ENCODE data around the gene TICRR.
"Not testable (repeated sequence)": the region's sequence is repeated elsewhere in the genome, so short reads cannot be mapped to it uniquely, and the experiment has no call there.

TICRR gene, protein sequence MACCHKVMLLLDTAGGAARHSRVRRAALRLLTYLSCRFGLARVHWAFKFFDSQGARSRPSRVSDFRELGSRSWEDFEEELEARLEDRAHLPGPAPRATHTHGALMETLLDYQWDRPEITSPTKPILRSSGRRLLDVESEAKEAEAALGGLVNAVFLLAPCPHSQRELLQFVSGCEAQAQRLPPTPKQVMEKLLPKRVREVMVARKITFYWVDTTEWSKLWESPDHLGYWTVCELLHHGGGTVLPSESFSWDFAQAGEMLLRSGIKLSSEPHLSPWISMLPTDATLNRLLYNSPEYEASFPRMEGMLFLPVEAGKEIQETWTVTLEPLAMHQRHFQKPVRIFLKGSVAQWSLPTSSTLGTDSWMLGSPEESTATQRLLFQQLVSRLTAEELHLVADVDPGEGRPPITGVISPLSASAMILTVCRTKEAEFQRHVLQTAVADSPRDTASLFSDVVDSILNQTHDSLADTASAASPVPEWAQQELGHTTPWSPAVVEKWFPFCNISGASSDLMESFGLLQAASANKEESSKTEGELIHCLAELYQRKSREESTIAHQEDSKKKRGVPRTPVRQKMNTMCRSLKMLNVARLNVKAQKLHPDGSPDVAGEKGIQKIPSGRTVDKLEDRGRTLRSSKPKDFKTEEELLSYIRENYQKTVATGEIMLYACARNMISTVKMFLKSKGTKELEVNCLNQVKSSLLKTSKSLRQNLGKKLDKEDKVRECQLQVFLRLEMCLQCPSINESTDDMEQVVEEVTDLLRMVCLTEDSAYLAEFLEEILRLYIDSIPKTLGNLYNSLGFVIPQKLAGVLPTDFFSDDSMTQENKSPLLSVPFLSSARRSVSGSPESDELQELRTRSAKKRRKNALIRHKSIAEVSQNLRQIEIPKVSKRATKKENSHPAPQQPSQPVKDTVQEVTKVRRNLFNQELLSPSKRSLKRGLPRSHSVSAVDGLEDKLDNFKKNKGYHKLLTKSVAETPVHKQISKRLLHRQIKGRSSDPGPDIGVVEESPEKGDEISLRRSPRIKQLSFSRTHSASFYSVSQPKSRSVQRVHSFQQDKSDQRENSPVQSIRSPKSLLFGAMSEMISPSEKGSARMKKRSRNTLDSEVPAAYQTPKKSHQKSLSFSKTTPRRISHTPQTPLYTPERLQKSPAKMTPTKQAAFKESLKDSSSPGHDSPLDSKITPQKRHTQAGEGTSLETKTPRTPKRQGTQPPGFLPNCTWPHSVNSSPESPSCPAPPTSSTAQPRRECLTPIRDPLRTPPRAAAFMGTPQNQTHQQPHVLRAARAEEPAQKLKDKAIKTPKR (N-terminal part only)

DNA sequence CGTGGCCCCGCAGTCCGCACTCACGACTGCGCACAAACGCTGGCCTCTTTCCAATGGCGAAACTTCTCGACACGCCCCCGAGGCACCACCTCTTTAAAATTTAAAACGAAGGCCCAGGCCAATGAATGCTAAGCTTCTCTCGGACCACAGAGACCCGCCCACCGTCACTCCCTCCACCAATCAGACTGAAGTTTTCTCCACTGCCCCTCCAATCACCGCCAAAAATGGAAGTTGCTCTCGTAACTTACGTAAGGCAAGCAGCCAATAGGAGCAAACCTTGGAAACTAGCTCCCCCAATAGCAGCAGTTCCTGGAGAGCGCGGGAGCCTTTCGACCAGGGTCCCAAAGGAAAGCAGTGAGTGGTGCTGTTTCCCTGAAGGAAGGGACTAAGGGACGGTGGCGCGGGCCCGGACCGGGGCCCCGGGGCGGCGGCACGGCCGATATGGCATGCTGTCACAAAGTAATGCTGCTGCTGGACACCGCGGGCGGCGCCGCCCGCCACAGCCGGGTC lies at the start of gene TICRR:
Gene TICRR (plus strand): TSS at position 324 of the 510 bp plus-strand sequence. CDS start 118 bp downstream, at position 442.
- Mint-ChIP-seq H3K9me3 (no peaks in the 10 kb centered on the region), H3K36me3 (peaks cover 26% of the 10 kb centered on the region), H3K4me1 (peaks cover 25% of the 10 kb centered on the region), H3K27ac (peak within 1 kb of the TSS; percentile 85), H3K4me3 (peak within 1 kb of the TSS; percentile 81)
- peak; percentile 97 for ATAC-seq
- DNase-seq (ENCODE audit: low spot score in 2 of 2) = peak; percentile 71 to 95

DNA sequence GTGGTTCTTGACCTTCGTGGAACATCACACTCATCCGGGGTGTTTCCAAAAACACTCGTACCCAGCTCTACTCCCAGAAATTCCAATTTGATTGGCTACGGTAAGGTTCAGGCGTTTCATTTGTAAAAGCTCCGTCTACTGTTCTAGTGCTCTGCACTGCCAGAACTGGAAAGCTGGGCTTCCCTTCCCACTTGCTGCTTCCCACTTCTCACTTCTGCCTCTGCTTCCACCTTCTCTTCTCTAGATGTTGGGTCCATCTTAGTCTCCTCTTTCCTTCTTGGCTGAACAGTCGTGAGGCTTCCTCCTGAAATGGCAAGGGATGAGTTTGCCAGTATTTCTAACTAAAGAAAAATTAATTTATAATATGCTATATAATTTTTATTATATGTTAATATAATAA lies 49.1 kb upstream of the TICRR start:
- Mint-ChIP-seq H3K4me3 (no peak overlapping the region), H3K36me3 (no peaks in the 10 kb centered on the region), H3K4me1 (no peaks in the 10 kb centered on the region), H3K9me3 (no peaks in the 10 kb centered on the region), H3K27ac (no peak overlapping the region)
- ATAC-seq (no peak), DNase-seq (ENCODE audit: low spot score in 2 of 2) (no peak)

DNA sequence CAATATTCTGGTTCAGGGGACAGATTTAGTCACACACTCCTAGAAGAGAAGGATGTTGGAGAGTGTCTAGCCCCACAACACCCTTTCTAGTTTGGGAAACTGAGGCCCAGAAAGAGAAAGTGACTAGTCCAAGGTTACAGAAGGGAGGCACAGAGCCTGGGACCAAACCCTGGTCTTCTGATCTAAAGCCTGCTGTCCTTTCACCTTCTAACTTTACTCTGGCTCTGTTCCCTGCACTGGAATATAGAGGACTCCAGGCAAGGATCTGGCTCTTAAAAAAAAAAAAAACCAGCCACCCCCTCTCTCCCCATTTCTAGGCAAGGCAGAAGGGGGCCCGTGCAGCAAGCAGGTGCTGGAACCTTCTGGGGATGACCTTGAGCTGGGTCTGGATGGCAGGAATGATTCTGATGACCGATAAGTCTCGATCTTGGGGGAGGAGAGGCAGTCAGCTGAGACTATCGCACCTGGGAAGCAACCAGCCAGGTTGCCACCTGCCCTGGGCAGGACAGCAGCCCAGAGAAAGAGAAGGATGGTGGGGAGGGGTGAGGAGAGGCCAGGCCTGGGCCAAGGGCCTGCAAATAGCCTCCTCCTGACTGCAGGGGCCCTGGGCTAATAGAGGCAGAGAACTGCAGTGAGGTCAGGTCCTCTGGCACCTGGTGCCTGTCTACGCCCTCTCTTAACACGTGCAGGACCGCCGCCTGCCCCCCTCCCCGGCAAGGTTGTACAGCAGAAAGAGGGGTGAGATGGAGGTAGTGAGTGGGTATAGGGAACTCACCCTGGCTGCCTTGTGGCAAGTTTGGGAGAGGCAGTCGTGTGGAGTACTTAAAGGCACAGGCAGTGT lies 48.4 kb upstream of the TICRR start:
- Mint-ChIP-seq H3K36me3 (no peaks in the 10 kb centered on the region), H3K27ac (no peak overlapping the region), H3K4me1 (no peaks in the 10 kb centered on the region), H3K4me3 (no peak overlapping the region), H3K9me3 (no peaks in the 10 kb centered on the region)
- no peak for DNase-seq (ENCODE audit: low spot score in 2 of 2)
- ATAC-seq = peak; percentile 29

DNA sequence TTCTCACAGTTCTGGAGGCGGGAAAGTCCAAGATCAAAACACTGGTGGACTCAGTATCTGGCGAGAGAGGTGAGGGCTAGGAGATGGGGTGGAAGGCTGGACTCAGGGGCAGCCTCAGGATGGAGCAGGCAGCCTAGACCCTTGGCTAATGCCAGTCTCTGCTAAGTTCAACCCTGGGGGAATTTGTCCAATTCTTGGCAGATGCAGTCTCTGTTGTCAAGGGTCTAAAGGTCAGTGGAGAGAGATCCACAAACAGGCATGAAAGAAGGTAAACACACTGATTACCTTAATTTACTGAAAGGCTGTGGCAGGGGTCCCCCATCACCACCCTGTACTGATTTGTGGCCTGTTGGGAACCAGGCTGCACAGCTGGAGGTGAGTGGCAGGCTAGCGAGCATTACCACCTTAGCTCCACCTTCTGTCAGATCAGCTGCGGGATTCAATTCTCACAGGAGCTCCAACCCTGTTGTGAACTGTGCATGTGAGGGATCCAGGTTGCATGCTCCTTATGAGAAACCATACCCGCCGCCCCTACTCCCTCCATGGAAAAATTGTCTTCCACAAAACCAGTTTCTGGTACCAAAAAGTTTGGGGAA lies 46.4 kb upstream of the TICRR start:
- Mint-ChIP-seq H3K4me1 (no peaks in the 10 kb centered on the region), H3K4me3 (no peak overlapping the region), H3K27ac (no peak overlapping the region), H3K9me3 (no peaks in the 10 kb centered on the region), H3K36me3 (no peaks in the 10 kb centered on the region)
- ATAC-seq (no peak), DNase-seq (ENCODE audit: low spot score in 2 of 2) (no peak)

DNA sequence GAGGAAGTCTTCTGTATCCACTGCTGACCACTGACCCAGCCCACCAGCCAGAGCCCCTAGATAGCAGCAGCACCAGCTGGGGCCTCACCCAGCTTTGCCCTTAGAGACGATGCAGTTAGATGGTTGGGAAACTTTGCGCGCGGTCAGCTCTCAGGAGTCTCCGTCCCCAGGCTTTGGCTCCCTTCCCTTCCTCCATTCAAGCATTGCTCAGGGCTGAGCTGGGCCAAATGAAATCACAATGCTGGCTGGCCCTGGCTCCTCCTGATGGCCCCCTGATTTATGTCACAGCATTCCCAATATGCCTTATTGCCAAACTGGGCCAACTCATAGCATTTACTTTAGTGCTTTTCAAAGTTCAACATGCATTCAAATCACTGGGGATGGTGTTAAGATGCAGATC lies 44.3 kb upstream of the TICRR start:
- H3K4me3 Mint-ChIP-seq = no peak overlapping the region
- H3K9me3 Mint-ChIP-seq = no peaks in the 10 kb centered on the region
- DNase-seq (ENCODE audit: low spot score in 2 of 2) (no peak), ATAC-seq (no peak)
- no peaks in the 10 kb centered on the region for H3K36me3 Mint-ChIP-seq
- no peaks in the 10 kb centered on the region for H3K4me1 Mint-ChIP-seq
- H3K27ac Mint-ChIP-seq = no peak overlapping the region

DNA sequence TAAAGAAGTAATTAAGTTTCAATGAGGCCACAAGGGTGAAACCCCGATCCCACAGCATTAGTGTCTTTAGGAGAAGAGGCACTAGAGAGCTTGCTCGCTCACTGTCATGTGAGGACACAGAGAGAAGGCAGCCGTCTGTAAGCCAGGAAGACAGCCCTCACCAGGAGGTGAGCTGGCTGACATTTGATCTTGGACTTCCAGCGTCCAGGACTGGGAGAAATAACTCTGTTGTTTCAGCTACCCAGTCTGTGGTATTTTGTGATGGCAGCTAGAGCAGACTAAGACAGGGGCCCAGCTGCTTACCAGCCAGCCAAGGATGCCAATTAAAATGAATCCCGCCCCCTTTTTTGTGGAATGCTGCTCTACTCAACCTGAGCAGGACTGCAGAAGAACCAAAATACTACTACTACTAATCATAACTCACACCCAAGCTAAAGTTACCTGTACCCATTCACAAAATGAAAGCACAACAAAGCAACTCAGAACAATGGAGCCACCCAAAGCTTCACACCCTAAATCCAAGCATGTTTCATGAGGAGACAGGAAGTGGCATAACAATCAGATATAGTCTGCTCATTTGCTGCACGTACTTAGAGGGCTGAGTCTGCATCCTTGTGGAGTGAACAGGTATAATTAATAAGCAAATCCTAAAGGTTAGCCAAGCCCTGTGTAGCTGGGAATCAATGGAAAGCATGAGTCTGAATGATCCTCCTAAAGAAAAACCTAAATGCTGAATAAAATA lies 43.3 kb upstream of the TICRR start:
- no peaks in the 10 kb centered on the region for H3K9me3 Mint-ChIP-seq
- DNase-seq (ENCODE audit: low spot score in 2 of 2) = no peak

DNA sequence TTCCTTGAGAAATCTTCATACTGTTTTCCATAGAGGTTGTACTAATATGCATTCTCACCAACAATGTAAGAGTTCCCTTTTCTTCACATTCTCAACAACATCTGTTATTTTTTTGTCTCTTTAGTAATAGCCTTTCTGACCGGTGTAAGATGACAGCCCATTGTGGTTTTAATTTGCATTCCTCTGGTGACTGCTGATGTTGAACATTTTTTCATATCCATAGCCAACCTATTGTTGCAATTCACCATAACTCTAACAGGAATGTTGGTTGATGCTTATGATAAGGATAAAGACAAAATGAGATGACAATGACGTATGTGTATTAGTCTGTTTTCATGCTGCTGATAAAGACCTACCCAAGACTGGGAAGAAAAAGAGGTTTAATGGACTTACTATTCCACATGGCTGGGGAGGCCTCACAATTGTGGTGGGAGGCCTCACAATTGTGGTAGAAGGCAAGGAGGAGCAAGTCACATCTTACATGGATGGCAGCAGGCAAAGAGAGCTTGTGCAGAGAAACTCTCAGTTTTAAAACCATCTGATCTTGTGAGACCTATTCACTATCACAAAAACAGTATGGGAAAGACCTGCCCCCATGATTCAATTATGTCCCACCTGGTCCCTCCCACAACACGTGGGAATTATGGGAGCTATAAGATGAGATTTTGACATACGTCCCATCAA lies 41.3 kb upstream of the TICRR start:
- Mint-ChIP-seq H3K9me3 (peaks cover 11% of the 10 kb centered on the region), H3K4me1 (no peaks in the 10 kb centered on the region), H3K27ac (no peak overlapping the region), H3K4me3 (no peak overlapping the region), H3K36me3 (no peaks in the 10 kb centered on the region)
- ATAC-seq (no peak), DNase-seq (ENCODE audit: low spot score in 2 of 2) (no peak)

More for the DNA sequence above, 43.3 kb upstream of the TICRR start:
- no peaks in the 10 kb centered on the region for H3K4me1 Mint-ChIP-seq
- ATAC-seq = no peak
- H3K27ac Mint-ChIP-seq = no peak overlapping the region
- H3K4me3 Mint-ChIP-seq = no peak overlapping the region
- no peaks in the 10 kb centered on the region for H3K36me3 Mint-ChIP-seq

DNA sequence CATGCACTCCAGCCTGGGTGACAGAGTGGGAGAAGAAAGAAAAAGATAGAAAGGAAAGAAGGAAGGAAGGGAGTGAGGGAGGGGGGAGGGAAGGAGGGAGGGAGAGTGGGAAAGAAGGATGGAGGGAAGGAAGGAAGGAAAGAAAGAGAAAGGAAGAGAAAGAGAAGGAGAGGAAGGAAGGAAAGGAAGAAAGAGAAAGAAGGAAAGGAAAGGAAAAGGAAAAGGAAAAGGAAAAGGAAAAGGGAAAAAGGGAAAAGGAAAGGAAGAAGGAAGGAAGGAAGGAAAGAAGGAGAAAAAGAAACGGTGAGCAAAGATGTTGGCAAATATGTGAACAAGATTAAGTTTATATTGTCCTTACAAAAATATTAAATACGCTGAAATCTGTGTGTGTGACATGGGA lies 36.2 kb upstream of the TICRR start:
- peaks cover 12% of the 10 kb centered on the region for H3K9me3 Mint-ChIP-seq
- no peaks in the 10 kb centered on the region for H3K4me1 Mint-ChIP-seq
- ATAC-seq = no peak
- no peak overlapping the region for H3K4me3 Mint-ChIP-seq
- no peak overlapping the region for H3K27ac Mint-ChIP-seq
- no peak for DNase-seq (ENCODE audit: low spot score in 2 of 2)
- H3K36me3 Mint-ChIP-seq = no peaks in the 10 kb centered on the region

DNA sequence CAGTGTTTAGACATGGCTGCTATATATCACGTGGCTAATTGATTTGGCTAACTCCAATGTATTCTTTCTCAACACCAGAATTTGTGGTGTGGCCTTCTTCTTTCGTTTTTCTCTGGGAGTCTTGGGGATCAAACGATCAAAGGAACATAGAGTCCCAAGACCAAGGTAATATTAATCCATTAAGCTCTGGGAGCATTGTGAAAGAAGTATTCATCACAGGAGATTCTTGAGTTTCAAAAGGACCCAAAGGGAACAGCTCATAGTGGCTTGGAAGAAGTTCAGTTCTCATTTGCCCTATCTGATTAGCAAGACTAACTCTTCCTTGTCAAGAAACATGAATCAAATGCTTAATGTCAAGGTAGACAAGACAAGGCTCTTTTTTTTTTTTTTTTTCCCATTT lies 32.9 kb upstream of the TICRR start:
- Mint-ChIP-seq H3K4me1 (no peaks in the 10 kb centered on the region), H3K36me3 (no peaks in the 10 kb centered on the region), H3K27ac (no peak overlapping the region), H3K4me3 (no peak overlapping the region), H3K9me3 (peaks cover 12% of the 10 kb centered on the region)
- no peak for ATAC-seq
- DNase-seq (ENCODE audit: low spot score in 2 of 2) = no peak

DNA sequence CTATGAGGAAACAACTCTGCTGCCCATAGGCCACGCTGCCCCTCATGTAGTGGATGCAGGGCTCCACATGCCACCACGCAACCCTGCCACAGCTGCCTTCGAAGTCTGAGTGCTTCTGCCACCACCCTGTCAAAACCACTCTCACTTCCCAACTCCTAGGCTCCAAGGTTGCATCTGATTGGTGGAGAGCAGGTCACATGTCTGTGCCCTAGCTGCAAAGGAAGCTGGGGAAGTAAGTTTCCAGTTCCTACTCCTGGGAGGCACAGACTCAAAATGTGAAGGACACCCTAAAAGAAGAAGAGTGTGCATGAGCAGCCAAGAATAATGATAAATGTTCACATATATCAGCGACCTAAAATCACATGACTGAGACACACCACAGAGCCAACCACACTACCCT lies 31.9 kb upstream of the TICRR start:
- H3K27ac Mint-ChIP-seq = no peak overlapping the region
- H3K4me1 Mint-ChIP-seq = no peaks in the 10 kb centered on the region
- H3K9me3 Mint-ChIP-seq = peaks cover 4% of the 10 kb centered on the region
- no peaks in the 10 kb centered on the region for H3K36me3 Mint-ChIP-seq
- DNase-seq (ENCODE audit: low spot score in 2 of 2) (no peak), ATAC-seq (no peak)
- no peak overlapping the region for H3K4me3 Mint-ChIP-seq

DNA sequence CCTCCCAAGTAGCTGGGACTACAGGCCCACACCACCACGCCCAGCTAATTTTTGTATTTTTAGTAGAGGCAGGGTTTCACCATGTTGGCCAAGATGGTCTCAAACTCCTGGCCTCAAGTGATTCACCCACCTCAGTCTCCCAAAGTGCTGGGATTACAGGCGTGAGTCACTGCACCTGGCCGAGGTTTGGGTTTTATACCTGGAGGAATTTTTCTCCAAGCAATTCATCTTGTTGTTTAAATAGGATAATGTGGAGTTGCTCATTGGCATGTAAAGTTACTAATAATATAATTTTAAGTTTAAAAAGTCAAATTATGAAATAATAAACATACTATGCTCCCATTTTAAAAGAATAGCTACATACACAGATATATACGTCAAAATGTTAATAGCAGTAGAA lies 26.1 kb upstream of the TICRR start:
- H3K4me3 Mint-ChIP-seq; ATAC-seq; H3K9me3 Mint-ChIP-seq; DNase-seq (ENCODE audit: low spot score in 2 of 2); H3K27ac Mint-ChIP-seq; H3K36me3 Mint-ChIP-seq: not testable (repeated sequence)
- H3K4me1 Mint-ChIP-seq = peaks cover 11% of the 10 kb centered on the region

DNA sequence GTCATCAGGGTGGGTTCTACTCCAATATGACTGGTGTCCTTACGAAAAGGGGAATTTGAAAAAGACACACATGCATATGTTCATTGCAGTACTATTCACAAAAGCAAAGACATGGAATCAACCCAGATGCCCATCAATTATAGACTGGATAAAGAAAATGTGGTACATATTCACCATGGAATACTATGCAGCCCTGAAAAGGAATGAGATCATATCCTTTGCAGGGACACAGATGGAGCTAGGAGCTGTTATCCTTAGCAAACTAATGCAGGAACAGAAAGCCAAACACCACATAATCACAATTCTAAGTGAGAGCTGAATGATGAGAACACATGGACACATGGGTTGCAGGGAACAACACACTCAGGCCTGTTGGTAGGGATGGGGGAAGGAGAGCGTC lies 24.8 kb upstream of the TICRR start:
- no peak overlapping the region for H3K4me3 Mint-ChIP-seq
- ATAC-seq (no peak), DNase-seq (ENCODE audit: low spot score in 2 of 2) (no peak)
- peaks cover 11% of the 10 kb centered on the region for H3K4me1 Mint-ChIP-seq
- no peaks in the 10 kb centered on the region for H3K36me3 Mint-ChIP-seq
- H3K9me3 Mint-ChIP-seq = no peaks in the 10 kb centered on the region
- no peak overlapping the region for H3K27ac Mint-ChIP-seq

DNA sequence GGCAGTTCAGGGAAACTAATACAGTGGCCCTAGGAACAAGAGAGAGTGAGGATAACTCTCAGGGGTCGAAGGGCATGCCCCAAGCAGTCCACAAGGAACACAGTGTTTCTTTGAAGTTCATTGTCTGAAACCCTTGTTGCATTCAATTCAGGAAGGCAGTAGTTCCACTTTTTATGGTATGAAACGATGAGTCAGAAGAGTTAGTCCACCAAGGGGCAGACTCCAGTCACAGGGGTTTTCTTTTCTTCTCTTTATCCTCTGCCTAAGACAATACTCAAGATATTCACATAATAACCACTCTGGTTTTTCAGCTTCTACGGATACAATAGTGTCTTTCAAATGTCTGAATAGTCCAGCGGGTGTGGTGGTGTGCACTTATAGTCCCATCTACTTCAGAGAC lies 23.7 kb upstream of the TICRR start:
- H3K9me3 Mint-ChIP-seq = no peaks in the 10 kb centered on the region
- peaks cover 11% of the 10 kb centered on the region for H3K4me1 Mint-ChIP-seq
- H3K27ac Mint-ChIP-seq = no peak overlapping the region
- H3K36me3 Mint-ChIP-seq = no peaks in the 10 kb centered on the region
- H3K4me3 Mint-ChIP-seq = no peak overlapping the region
- DNase-seq (ENCODE audit: low spot score in 2 of 2) (no peak), ATAC-seq (peak; percentile 65)

Measured in stimulated activated effector memory CD8-positive, alpha-beta T cell treated with anti-CD3 and anti-CD28 coated beads, Interleukin-12 subunit alpha, Interleukin-12 subunit beta, amount 100 ng/mL, for 72 hours (primary cell).